ENCODE measurements around the gene TAF13.

TAF13 gene

GRCh38 chr1:109105881-109106280, 30.1 kb upstream of the TAF13 start:
- no peaks in the 10 kb centered on the region for H3K9me3 ChIP-seq (ENCODE audit: control insufficient read depth, insufficient read depth, low read length)
- H4K20me1 ChIP-seq (ENCODE audit: control insufficient read depth, insufficient read depth, low read depth, low read length): peaks cover 4% of the 10 kb centered on the region
- peaks cover 18% of the 10 kb centered on the region for H3K36me3 ChIP-seq (ENCODE audit: control insufficient read depth, low read length)
- no peaks in the 10 kb centered on the region for H3K9me2 ChIP-seq (replicated peaks; ENCODE audit: control insufficient read depth, low read length)
- H3K4me1 ChIP-seq (ENCODE audit: control insufficient read depth, low read length): peaks cover 9% of the 10 kb centered on the region
- H3K27ac ChIP-seq (ENCODE audit: low read depth, low read length): no peak overlapping the region
- TF ChIP-seq EZH2phosphoT487 (IDR thresholded peaks at IDR 0.05; ENCODE audit: borderline replicate concordance, low read length): no peak
- no peak overlapping the region for H3K4me3 ChIP-seq (ENCODE audit: low read length)
- peaks cover 13% of the 10 kb centered on the region; the same call in 1 of the 2 replicates for H3K27me3 ChIP-seq (ENCODE audit: control insufficient read depth, low read length)
- H3F3A ChIP-seq (ENCODE audit: control insufficient read depth, insufficient read depth): peaks cover 27% of the 10 kb centered on the region
- no peak overlapping the region for H3K4me2 ChIP-seq (ENCODE audit: low read length)
- peaks cover 13% of the 10 kb centered on the region for H3K79me2 ChIP-seq (ENCODE audit: control insufficient read depth, low read length)

GRCh38 chr1:109104364-109105151, 28.8 kb upstream of the TAF13 start:
- no peaks in the 10 kb centered on the region for H3K9me2 ChIP-seq (replicated peaks; ENCODE audit: control insufficient read depth, low read length)
- peaks cover 9% of the 10 kb centered on the region; the same call in 1 of the 2 replicates for H3K27me3 ChIP-seq (ENCODE audit: control insufficient read depth, low read length)
- no peak overlapping the region for H3K27ac ChIP-seq (ENCODE audit: low read depth, low read length)
- peaks cover 4% of the 10 kb centered on the region for H4K20me1 ChIP-seq (ENCODE audit: control insufficient read depth, insufficient read depth, low read depth, low read length)
- no peaks in the 10 kb centered on the region for H3K9me3 ChIP-seq (ENCODE audit: control insufficient read depth, insufficient read depth, low read length)
- peaks cover 29% of the 10 kb centered on the region for H3F3A ChIP-seq (ENCODE audit: control insufficient read depth, insufficient read depth)
- no peak for TF ChIP-seq EZH2phosphoT487 (IDR thresholded peaks at IDR 0.05; ENCODE audit: borderline replicate concordance, low read length)
- TF ChIP-seq, protein P1, sequence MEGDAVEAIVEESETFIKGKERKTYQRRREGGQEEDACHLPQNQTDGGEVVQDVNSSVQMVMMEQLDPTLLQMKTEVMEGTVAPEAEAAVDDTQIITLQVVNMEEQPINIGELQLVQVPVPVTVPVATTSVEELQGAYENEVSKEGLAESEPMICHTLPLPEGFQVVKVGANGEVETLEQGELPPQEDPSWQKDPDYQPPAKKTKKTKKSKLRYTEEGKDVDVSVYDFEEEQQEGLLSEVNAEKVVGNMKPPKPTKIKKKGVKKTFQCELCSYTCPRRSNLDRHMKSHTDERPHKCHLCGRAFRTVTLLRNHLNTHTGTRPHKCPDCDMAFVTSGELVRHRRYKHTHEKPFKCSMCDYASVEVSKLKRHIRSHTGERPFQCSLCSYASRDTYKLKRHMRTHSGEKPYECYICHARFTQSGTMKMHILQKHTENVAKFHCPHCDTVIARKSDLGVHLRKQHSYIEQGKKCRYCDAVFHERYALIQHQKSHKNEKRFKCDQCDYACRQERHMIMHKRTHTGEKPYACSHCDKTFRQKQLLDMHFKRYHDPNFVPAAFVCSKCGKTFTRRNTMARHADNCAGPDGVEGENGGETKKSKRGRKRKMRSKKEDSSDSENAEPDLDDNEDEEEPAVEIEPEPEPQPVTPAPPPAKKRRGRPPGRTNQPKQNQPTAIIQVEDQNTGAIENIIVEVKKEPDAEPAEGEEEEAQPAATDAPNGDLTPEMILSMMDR (IDR thresholded peaks at IDR 0.05; ENCODE audit: low read depth, low read length, poor library complexity, severe bottlenecking): no peak
- no peak overlapping the region for H3K4me2 ChIP-seq (ENCODE audit: low read length)
- H3K79me2 ChIP-seq (ENCODE audit: control insufficient read depth, low read length): peaks cover 23% of the 10 kb centered on the region
- no peak overlapping the region for H3K4me3 ChIP-seq (ENCODE audit: low read length)
- peaks cover 26% of the 10 kb centered on the region for H3K36me3 ChIP-seq (ENCODE audit: control insufficient read depth, low read length)
- peaks cover 11% of the 10 kb centered on the region for H3K4me1 ChIP-seq (ENCODE audit: control insufficient read depth, low read length)

DNA sequence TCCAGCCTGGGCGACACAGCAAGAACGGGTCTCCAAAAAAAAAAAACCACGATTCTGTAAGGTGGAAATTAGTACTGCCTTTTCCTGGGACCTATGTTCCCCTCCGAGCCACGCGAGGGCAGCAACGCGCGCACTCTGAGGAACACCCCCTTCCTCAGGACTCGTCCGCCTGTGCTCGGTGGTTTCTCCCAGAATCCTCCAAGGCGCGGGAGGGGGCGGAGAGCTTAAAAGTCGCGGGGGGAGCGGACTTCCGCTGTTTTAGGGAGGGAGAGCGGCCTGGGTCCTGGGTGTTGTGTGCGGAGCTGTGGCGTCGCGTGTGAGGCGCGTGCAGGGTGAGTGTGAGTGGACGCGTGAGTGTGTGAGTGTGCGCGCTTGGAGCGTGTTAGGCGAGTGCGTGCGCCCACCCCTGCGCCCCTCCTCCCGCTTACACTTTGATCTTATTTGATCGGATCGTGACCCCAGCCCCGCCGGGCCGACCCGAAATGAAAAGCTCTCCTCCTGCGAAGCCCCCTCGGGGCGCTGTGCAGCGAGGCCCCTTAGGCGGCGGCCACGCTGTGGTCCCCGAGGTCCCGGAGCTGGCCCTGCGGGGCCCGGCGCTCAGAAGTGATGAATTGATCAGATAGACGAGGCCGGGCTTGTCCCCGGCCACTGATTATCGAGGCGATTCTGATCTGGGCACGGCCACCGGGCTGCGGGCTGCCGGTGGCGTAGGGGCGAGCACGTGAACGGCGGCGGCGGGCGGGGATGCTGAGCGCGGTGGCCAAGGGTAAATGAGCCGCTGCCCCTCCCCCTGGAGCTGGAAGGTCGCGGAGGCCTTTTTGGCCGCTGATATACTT, 24.4 kb upstream of the TAF13 start:
- H4K20me1 ChIP-seq (ENCODE audit: control insufficient read depth, insufficient read depth, low read depth, low read length): peaks cover 4% of the 10 kb centered on the region
- no peaks in the 10 kb centered on the region for H3K27me3 ChIP-seq (ENCODE audit: control insufficient read depth, low read length)
- H3K4me2 ChIP-seq (ENCODE audit: low read length): peak overlapping the region; percentile 61
- TF ChIP-seq, protein P1 (IDR thresholded peaks at IDR 0.05; ENCODE audit: low read depth, low read length, poor library complexity, severe bottlenecking): peak; percentile 88
- no peak for TF ChIP-seq EZH2phosphoT487 (IDR thresholded peaks at IDR 0.05; ENCODE audit: borderline replicate concordance, low read length)
- H3F3A ChIP-seq (ENCODE audit: control insufficient read depth, insufficient read depth): peaks cover 34% of the 10 kb centered on the region
- peak overlapping the region; percentile 77 for H3K27ac ChIP-seq (ENCODE audit: low read depth, low read length)
- no peaks in the 10 kb centered on the region for H3K9me3 ChIP-seq (ENCODE audit: control insufficient read depth, insufficient read depth, low read length)
- H3K4me3 ChIP-seq (ENCODE audit: low read length): peak overlapping the region; percentile 98
- H3K79me2 ChIP-seq (ENCODE audit: control insufficient read depth, low read length): peaks cover 26% of the 10 kb centered on the region
- H3K36me3 ChIP-seq (ENCODE audit: control insufficient read depth, low read length): peaks cover 39% of the 10 kb centered on the region
- no peaks in the 10 kb centered on the region for H3K9me2 ChIP-seq (replicated peaks; ENCODE audit: control insufficient read depth, low read length)
- H3K4me1 ChIP-seq (ENCODE audit: control insufficient read depth, low read length): peaks cover 15% of the 10 kb centered on the region

All from DOHH2 (cell line).